ENCODE measurements around the gene YLPM1.

GRCh38 chr14:74804219-74804825, 41.2 kb downstream of the YLPM1 start:
- TF ChIP-seq CTCF (IDR thresholded peaks at IDR 0.05) (peak in 5 of 6 experiments; percentile 22 to 79 (median 49)), POLR2A (IDR thresholded peaks at IDR 0.05) (no peak)

All from thyroid gland (tissue), 4 donors.